ENCODE data around the gene ENGASE.

The ENGASE gene

DNA sequence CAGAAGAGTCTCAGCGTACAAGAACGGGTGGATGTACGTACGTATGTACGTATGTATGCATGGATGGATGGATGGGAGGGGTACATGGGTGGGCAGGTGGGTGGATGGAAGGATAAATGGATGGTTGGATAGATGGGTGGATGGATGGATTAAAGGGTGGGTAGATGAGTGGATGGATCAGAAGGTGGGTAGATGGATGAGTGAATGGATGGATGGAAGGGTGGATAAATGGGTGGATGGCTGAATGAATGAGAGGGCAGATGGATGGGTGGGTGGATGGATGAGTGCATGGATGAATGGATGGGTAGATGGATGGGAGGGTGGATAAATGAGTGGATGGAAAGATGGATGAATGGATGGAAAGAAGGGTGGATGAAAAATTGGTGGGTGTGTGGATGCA lies 45.6 kb downstream of the ENGASE start:
- no peak overlapping the region for H3K4me3 ChIP-seq (ENCODE audit: low read depth, low read length)
- TF ChIP-seq, protein P1, sequence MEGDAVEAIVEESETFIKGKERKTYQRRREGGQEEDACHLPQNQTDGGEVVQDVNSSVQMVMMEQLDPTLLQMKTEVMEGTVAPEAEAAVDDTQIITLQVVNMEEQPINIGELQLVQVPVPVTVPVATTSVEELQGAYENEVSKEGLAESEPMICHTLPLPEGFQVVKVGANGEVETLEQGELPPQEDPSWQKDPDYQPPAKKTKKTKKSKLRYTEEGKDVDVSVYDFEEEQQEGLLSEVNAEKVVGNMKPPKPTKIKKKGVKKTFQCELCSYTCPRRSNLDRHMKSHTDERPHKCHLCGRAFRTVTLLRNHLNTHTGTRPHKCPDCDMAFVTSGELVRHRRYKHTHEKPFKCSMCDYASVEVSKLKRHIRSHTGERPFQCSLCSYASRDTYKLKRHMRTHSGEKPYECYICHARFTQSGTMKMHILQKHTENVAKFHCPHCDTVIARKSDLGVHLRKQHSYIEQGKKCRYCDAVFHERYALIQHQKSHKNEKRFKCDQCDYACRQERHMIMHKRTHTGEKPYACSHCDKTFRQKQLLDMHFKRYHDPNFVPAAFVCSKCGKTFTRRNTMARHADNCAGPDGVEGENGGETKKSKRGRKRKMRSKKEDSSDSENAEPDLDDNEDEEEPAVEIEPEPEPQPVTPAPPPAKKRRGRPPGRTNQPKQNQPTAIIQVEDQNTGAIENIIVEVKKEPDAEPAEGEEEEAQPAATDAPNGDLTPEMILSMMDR (IDR thresholded peaks at IDR 0.05; ENCODE audit: low read depth, low read length), result no peak
- in situ Hi-C loops (cut with HindIII; ENCODE audit: low sequenced_read_pairs), result no loop called here
- no peak for DNase-seq (ENCODE audit: low read depth, low spot score)

- no peak for DNase-seq (ENCODE audit: low read depth, low spot score)
- in situ Hi-C loops (cut with HindIII; ENCODE audit: low sequenced_read_pairs), result no loop called here
- TF ChIP-seq, protein P1 (IDR thresholded peaks at IDR 0.05; ENCODE audit: low read depth, low read length), result no peak
- H3K4me3 ChIP-seq (ENCODE audit: low read depth, low read length), result no peak overlapping the region
Observed at GRCh38 chr17:79123988-79124387, 49.4 kb downstream of the ENGASE start.

GRCh38 chr17:79124513-79125209 lies 50.0 kb downstream of the ENGASE start:
- in situ Hi-C loops (cut with HindIII; ENCODE audit: low sequenced_read_pairs), result no loop called here
- TF ChIP-seq, protein P1 (IDR thresholded peaks at IDR 0.05; ENCODE audit: low read depth, low read length), result no peak
- no peak overlapping the region for H3K4me3 ChIP-seq (ENCODE audit: low read depth, low read length)
- DNase-seq (ENCODE audit: low read depth, low spot score), result no peak

DNA sequence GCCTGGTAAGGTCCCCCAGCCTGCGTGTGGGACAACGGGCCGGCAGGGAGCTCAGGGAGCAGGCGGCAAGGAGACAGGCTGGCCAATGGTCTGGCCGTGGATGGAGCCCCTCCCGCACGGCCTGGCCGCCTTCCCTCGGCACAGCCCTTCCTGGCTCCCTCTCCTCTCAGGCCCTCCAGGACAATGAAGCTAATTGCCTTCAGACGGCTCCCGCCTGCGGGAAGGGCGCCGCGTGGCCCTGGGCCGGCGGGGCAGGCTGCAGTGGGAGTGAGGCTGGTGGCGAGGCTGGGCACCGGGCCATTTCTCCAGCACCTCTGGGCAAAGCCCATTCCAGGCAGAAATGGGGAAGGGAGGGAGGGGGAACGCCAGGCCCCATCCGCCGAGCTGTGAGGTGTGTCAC lies 50.9 kb downstream of the ENGASE start:
- DNase-seq (ENCODE audit: low read depth, low spot score), result no peak
- TF ChIP-seq, protein P1 (IDR thresholded peaks at IDR 0.05; ENCODE audit: low read depth, low read length), result no peak
- in situ Hi-C loops (cut with HindIII; ENCODE audit: low sequenced_read_pairs), result no loop called here
- H3K4me3 ChIP-seq (ENCODE audit: low read depth, low read length), result no peak overlapping the region

DNA sequence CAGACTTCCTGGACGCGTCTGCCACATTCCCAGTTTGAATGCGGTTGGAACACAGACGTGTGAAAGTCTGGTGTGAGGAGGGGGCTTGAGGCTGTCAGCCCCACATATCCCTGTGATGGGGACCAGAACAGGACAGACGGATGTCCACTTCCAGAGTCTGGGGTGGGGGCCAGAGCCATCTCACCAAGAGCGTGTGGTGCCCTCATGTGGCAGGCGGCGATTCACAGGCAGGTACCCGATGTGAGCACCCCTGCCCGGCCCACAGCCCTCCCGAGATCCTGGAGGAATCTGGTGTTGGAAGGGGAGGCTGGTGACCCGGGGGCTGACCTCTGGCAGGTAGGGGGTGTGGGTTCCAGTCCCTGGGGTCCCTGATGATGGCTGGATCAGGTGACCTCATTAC lies 51.5 kb downstream of the ENGASE start:
- no peak overlapping the region for H3K4me3 ChIP-seq (ENCODE audit: low read depth, low read length)
- in situ Hi-C loops (cut with HindIII; ENCODE audit: low sequenced_read_pairs), result no loop called here
- DNase-seq (ENCODE audit: low read depth, low spot score), result no peak
- TF ChIP-seq, protein P1 (IDR thresholded peaks at IDR 0.05; ENCODE audit: low read depth, low read length), result peak; percentile 16

GRCh38 chr17:79127534-79128135 lies 53.0 kb downstream of the ENGASE start:
- no peak overlapping the region for H3K4me3 ChIP-seq (ENCODE audit: low read depth, low read length)
- DNase-seq (ENCODE audit: low read depth, low spot score), result no peak
- in situ Hi-C loops (cut with HindIII; ENCODE audit: low sequenced_read_pairs), result no loop called here
- TF ChIP-seq, protein P1 (IDR thresholded peaks at IDR 0.05; ENCODE audit: low read depth, low read length), result no peak
